T-cell (primary cell): ENCODE measurements around the gene UMOD. TPM values are rescaled to one million over a fixed set of nuclear protein-coding genes. Genes with fewer than 3 reads are reported as not detected.

Source experiments
- ATAC-seq, 4 experiments: fragments of 200-7000 bp in 3 of 4; fragments of 150-1000 bp in 1 of 4; cut with Tn5 transposase; replicated peaks in 1 of 4; 1 replicate in 3 of 4; 2 replicates in 1 of 4; pipeline ENCODE4 v1.10.0; 2021; ENCODE audit warnings: moderate library complexity in 3 of 4, mild to moderate bottlenecking in 2 of 4, moderate number of reproducible peaks in 1 of 4
- CTCF ChIA-PET, 2 donors: fragments of 300-600 bp; sonication (Branson Sonifier 250); formaldehyde crosslinking; loops; one replicate each; lab custom pipeline; 2022; ENCODE audit warnings: antibody characterized with exemption in 2 of 2; lab: Charles Lee
- POLR2A ChIA-PET, 2 donors: fragments of 300-600 bp; sonication (Branson Sonifier 250); formaldehyde crosslinking; loops; one replicate each; lab custom pipeline; 2022; ENCODE audit warnings: antibody characterized with exemption in 2 of 2; lab: Charles Lee
- DNase-seq, 35 experiments: peaks; one replicate each; pipeline versions ENCODE4 v3.0.0 to v3.0.0-alpha.2; 2013 to 2023
- H3K27ac ChIP-seq: one replicate; pipeline ENCODE4 v1.5.1; 2013; ENCODE audit warnings: low read length
- H3K27me3 ChIP-seq, 2 experiments: replicated peaks in 1 of 2; 1 replicate in 1 of 2; 2 replicates in 1 of 2; pipeline versions ENCODE4 v1.6.1 to v1.7.0; 2013; ENCODE audit warnings: low read length in 1 of 2, mixed read lengths in 1 of 2; ENCODE audit not compliant: control insufficient read depth in 2 of 2, insufficient read depth in 2 of 2; ENCODE audit errors: extremely low read depth in 1 of 2
- H3K36me3 ChIP-seq, 2 donors: 1 replicate in 1 of 2; 2 replicates in 1 of 2; pipeline versions ENCODE4 v1.6.1 to v1.7.0; 2013; ENCODE audit warnings: low read length in 1 of 2; ENCODE audit not compliant: control insufficient read depth in 2 of 2, insufficient read depth in 1 of 2; ENCODE audit errors: extremely low read depth in 1 of 2
- H3K4me1 ChIP-seq, 2 experiments: 1 replicate in 1 of 2; 2 replicates in 1 of 2; pipeline versions ENCODE4 v1.6.1 to v1.7.0; 2013; ENCODE audit warnings: low read length in 2 of 2, mixed read lengths in 1 of 2; ENCODE audit not compliant: insufficient read depth in 2 of 2, control insufficient read depth in 1 of 2; ENCODE audit errors: extremely low read depth in 1 of 2
- H3K4me3 ChIP-seq, 2 donors: 1 replicate in 1 of 2; 2 replicates in 1 of 2; pipeline versions ENCODE4 v1.5.1 to v1.7.0; 2013; ENCODE audit warnings: mild to moderate bottlenecking in 2 of 2, low read length in 1 of 2, moderate library complexity in 1 of 2; ENCODE audit not compliant: control insufficient read depth in 1 of 2; ENCODE audit errors: extremely low read depth in 1 of 2
- H3K9me3 ChIP-seq: 2 replicates; pipeline ENCODE4 v1.7.0; 2013
- H3K27ac Mint-ChIP-seq, 2 donors: one replicate each; pipeline ENCODE4 v1.8.0; 2020 to 2021; ENCODE audit warnings: mild to moderate bottlenecking in 2 of 2, mixed read lengths in 2 of 2
- H3K27me3 Mint-ChIP-seq, 2 donors: one replicate each; pipeline ENCODE4 v1.8.0; 2021 to 2022; ENCODE audit warnings: mixed read lengths in 2 of 2
- H3K36me3 Mint-ChIP-seq: one replicate; pipeline ENCODE4 v1.8.0; 2021; ENCODE audit warnings: mixed read lengths
- H3K4me1 Mint-ChIP-seq, 3 donors: one replicate each; pipeline ENCODE4 v1.8.0; 2020 to 2022; ENCODE audit warnings: mixed read lengths in 3 of 3, mild to moderate bottlenecking in 1 of 3
- H3K4me3 Mint-ChIP-seq, 3 donors: one replicate each; pipeline ENCODE4 v1.8.0; 2020 to 2022; ENCODE audit warnings: mild to moderate bottlenecking in 3 of 3, mixed read lengths in 3 of 3, moderate library complexity in 3 of 3
- H3K9me3 Mint-ChIP-seq, 3 donors: one replicate each; pipeline ENCODE4 v1.8.0; 2020 to 2022; ENCODE audit warnings: mixed read lengths in 3 of 3
- WGBS: methylation state at CpG from one replicate; pipeline ENCODE4 v1.1.5; 2013; ENCODE audit warnings: missing lambda C conversion rate; ENCODE audit not compliant: insufficient coverage; 5-methylcytosine and 5-hydroxymethylcytosine counted together
- total RNA-seq, 35 experiments: library from RNA in 6 of 35; stranded (reverse) in 6 of 35; fragments of 120-200 nt in 1 of 35; gene quantifications; one replicate each; pipeline versions ENCODE4 v1.2.1 to v1.2.4 and lab custom pipeline; 2013 to 2026

The UMOD gene
- total RNA-seq, 5 donors from 2014 or later (not counting 1 experiment from before 2014, with no cell fraction given), result not detected

- no peaks in the 10 kb centered on the region for H3K4me1 ChIP-seq
- POLR2A ChIA-PET, result no interaction called here
- no peak for DNase-seq
- no peak overlapping the region for H3K27ac ChIP-seq
- Mint-ChIP-seq H3K9me3 (peaks cover 0 to 3% (median 0%) of the 10 kb centered on the region in 3 donors), H3K27ac (no peak overlapping the region), H3K36me3 (no peaks in the 10 kb centered on the region), H3K4me1 (no peaks in the 10 kb centered on the region), H3K4me3 (no peak overlapping the region), H3K27me3 (peaks cover 8% of the 10 kb centered on the region in 2 donors)
- no peaks in the 10 kb centered on the region for H3K27me3 ChIP-seq
- no peak for ATAC-seq
- H3K9me3 ChIP-seq, result no peaks in the 10 kb centered on the region
- 49% methylated on average over 3 of the region's 4 CpGs for WGBS
- CTCF ChIA-PET, result no interaction called here
- H3K36me3 ChIP-seq, result no peaks in the 10 kb centered on the region
- no peak overlapping the region for H3K4me3 ChIP-seq
Observed at GRCh38 chr16:20306401-20306800, 46.1 kb downstream of the UMOD start.

GRCh38 chr16:20303012-20303411 is 49.5 kb downstream of the UMOD start:
- H3K27ac Mint-ChIP-seq, result no peak overlapping the region
- H3K27me3 Mint-ChIP-seq, result peaks cover 8 to 10% of the 10 kb centered on the region in 2 donors
- ATAC-seq (no peak), DNase-seq (no peak)
- POLR2A ChIA-PET, result no interaction called here
- H3K4me3 ChIP-seq, result no peak overlapping the region
- 63% methylated on average over 2 of the region's 4 CpGs for WGBS
- peaks cover 0 to 3% (median 0%) of the 10 kb centered on the region in 3 donors for H3K4me1 Mint-ChIP-seq
- no peaks in the 10 kb centered on the region for H3K27me3 ChIP-seq
- no peak overlapping the region for H3K27ac ChIP-seq
- H3K9me3 ChIP-seq, result no peaks in the 10 kb centered on the region
- CTCF ChIA-PET, result interaction anchor here in 1 of 2 donors (0.6 kb wide), 1 partner anchor 74 kb away, joined by 3 read pairs; no protein-coding TSS in a partner anchor
- H3K4me1 ChIP-seq, result no peaks in the 10 kb centered on the region
- no peaks in the 10 kb centered on the region for H3K36me3 Mint-ChIP-seq
- no peaks in the 10 kb centered on the region for H3K36me3 ChIP-seq
- no peak overlapping the region for H3K4me3 Mint-ChIP-seq
- peaks cover 0 to 3% (median 0%) of the 10 kb centered on the region in 3 donors for H3K9me3 Mint-ChIP-seq

DNA sequence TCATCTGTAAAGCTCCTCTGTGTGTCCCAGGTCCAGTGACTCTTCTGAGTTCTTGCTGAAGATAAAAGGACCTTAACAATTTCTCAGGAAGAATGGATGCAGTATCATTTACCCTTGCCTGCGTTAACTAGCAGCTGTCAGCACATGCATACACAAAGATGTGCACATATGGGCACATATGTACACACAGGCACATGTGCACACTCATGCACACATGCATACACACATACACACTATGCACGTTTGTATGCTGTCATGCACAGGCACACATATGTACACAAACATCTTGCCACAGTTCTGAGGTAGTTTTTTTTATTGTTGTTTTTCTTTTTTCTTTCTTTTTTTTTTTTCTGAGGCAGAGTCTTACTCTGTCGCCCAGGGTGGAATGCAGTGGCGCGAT is 50.1 kb downstream of the UMOD start:
- H3K27me3 Mint-ChIP-seq, result peaks cover 8 to 10% of the 10 kb centered on the region in 2 donors
- H3K9me3 Mint-ChIP-seq, result peaks cover 0 to 3% (median 0%) of the 10 kb centered on the region in 3 donors
- DNase-seq (no peak), ATAC-seq (no peak)
- Histone ChIP-seq H3K27ac (no peak overlapping the region), H3K4me3 (no peak overlapping the region), H3K4me1 (no peaks in the 10 kb centered on the region), H3K36me3 (no peaks in the 10 kb centered on the region), H3K9me3 (no peaks in the 10 kb centered on the region), H3K27me3 (no peaks in the 10 kb centered on the region)
- ChIA-PET POLR2A (no interaction called here), CTCF (interaction anchor here in 1 of 2 donors (0.6 kb wide), 1 partner anchor 74 kb away, joined by 3 read pairs; no protein-coding TSS in a partner anchor)
- H3K36me3 Mint-ChIP-seq, result no peaks in the 10 kb centered on the region
- no peak overlapping the region for H3K27ac Mint-ChIP-seq
- no peak overlapping the region for H3K4me3 Mint-ChIP-seq
- peaks cover 0 to 3% (median 0%) of the 10 kb centered on the region in 3 donors for H3K4me1 Mint-ChIP-seq
- WGBS, result 67% methylated on average over 1 of the region's 5 CpGs

DNA sequence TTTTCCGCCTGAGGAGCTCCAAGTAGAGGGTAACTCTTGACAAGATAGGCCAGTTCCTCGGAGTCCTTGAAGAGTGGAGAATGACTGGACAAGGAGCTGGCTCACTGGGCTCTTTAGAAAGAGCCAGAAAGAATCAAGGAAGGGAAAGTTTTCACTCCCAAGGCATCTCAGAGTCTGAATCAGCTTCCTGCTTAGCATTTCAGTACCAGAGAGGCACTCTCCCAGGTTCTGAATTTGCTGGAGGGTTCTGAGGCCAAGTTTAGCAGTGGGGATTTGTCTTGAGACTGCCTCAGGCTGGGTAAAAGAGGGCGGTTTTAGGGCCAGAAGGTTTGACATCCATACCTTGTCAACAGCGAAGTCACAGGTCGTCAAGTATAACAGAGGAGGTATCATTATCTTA is 50.7 kb downstream of the UMOD start:
- H3K9me3 ChIP-seq, result no peaks in the 10 kb centered on the region
- no peaks in the 10 kb centered on the region for H3K36me3 Mint-ChIP-seq
- no peaks in the 10 kb centered on the region for H3K4me1 ChIP-seq
- no peak for DNase-seq
- no peak overlapping the region for H3K27ac Mint-ChIP-seq
- H3K36me3 ChIP-seq, result no peaks in the 10 kb centered on the region
- ChIA-PET POLR2A (no interaction called here), CTCF (interaction anchor here (0.5 to 0.6 kb wide), 2 partner anchors 11 to 1275 kb away, joined by 3 to 6 read pairs; no protein-coding TSS in a partner anchor)
- H3K4me3 Mint-ChIP-seq, result no peak overlapping the region
- peaks cover 8 to 10% of the 10 kb centered on the region in 2 donors for H3K27me3 Mint-ChIP-seq
- H3K9me3 Mint-ChIP-seq, result peaks cover 0 to 3% (median 0%) of the 10 kb centered on the region in 3 donors
- peaks cover 0 to 3% (median 0%) of the 10 kb centered on the region in 3 donors for H3K4me1 Mint-ChIP-seq
- no peak overlapping the region for H3K27ac ChIP-seq
- ATAC-seq, result no peak
- H3K4me3 ChIP-seq, result no peak overlapping the region
- WGBS, result 59% methylated on average over 5 of the region's 5 CpGs
- H3K27me3 ChIP-seq, result no peaks in the 10 kb centered on the region

DNA sequence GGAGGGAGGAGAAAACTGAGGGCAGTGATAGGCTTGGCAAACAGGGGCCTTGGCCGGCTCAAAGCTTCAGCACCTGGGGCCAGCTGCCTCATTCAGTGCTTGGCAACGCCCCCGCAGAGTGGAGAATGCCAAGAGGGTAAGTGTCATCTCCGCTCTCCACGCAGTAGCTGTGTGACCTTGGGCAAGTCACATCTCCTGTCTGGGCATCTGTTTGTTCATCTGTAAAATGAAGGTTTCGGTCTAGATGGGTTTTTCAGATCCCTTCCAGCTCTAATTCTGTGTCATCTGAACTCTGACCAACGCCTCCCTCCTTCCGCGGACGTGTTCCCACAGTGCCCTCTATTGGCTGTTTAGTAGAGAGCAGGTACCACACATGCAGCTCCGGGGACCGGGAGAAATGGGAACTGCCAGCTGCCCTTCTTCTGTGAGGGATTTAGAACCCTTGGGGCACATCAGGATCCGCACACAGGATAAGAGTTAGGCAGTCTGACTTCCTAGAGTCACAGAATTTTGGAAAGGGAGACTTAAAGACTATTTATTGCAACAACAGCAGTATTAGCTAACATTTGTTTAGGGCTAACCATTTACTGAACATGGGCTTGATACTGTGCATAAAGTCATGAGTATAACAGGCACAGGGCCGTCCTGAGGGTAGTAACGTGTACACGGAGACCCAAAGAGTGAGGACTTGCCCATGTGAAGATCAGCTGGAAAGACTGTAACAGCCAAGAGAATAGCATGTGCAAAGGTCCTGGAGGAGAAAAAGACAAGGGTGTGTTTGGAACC is 52.0 kb downstream of the UMOD start:
- peak in 8 of 35 experiments; percentile 1 to 29 (median 2) for DNase-seq
- WGBS, result 45% methylated on average over 6 of the region's 16 CpGs

GRCh38 chr16:20298452-20298851 is 54.1 kb downstream of the UMOD start:
- Mint-ChIP-seq H3K27ac (no peak overlapping the region), H3K4me1 (peaks cover 0 to 3% (median 0%) of the 10 kb centered on the region in 3 donors), H3K4me3 (no peak overlapping the region), H3K9me3 (no peaks in the 10 kb centered on the region), H3K36me3 (no peaks in the 10 kb centered on the region), H3K27me3 (peaks cover 0 to 2% of the 10 kb centered on the region in 2 donors)
- Histone ChIP-seq H3K9me3 (no peaks in the 10 kb centered on the region), H3K27me3 (no peaks in the 10 kb centered on the region), H3K4me3 (no peak overlapping the region), H3K4me1 (no peaks in the 10 kb centered on the region), H3K27ac (no peak overlapping the region), H3K36me3 (no peaks in the 10 kb centered on the region)
- ATAC-seq, result no peak
- DNase-seq, result no peak
- WGBS, result 78% methylated on average over 5 of the region's 5 CpGs
- CTCF ChIA-PET, result no interaction called here
- POLR2A ChIA-PET, result no interaction called here

More for the DNA sequence above, 52.0 kb downstream of the UMOD start:
- no peaks in the 10 kb centered on the region for H3K36me3 Mint-ChIP-seq
- H3K27me3 Mint-ChIP-seq, result peaks cover 5 to 7% of the 10 kb centered on the region in 2 donors
- Histone ChIP-seq H3K36me3 (no peaks in the 10 kb centered on the region), H3K4me1 (no peaks in the 10 kb centered on the region), H3K9me3 (no peaks in the 10 kb centered on the region), H3K4me3 (no peak overlapping the region), H3K27ac (no peak overlapping the region), H3K27me3 (no peaks in the 10 kb centered on the region)
- H3K4me1 Mint-ChIP-seq, result peaks cover 0 to 3% (median 0%) of the 10 kb centered on the region in 3 donors
- CTCF ChIA-PET, result interaction anchor here in 1 of 2 donors (1.1 kb wide), 2 partner anchors 85 to 393 kb away, joined by 4 to 5 read pairs; no protein-coding TSS in a partner anchor
- POLR2A ChIA-PET, result no interaction called here
- no peak overlapping the region for H3K4me3 Mint-ChIP-seq
- peaks cover 0 to 3% (median 0%) of the 10 kb centered on the region in 3 donors for H3K9me3 Mint-ChIP-seq
- no peak overlapping the region for H3K27ac Mint-ChIP-seq
- ATAC-seq, result no peak
